Thoracic aorta (tissue), 2 donors: ENCODE results near the gene ZBTB33. TPM values are rescaled to one million over a fixed set of nuclear protein-coding genes. Genes with fewer than 3 reads are reported as not detected.

ENCODE experiments used
- ATAC-seq: fragments of 150-250 bp; one replicate; pipeline ENCODE4 v1.8.0; 2017; ENCODE audit warnings: low read depth; ENCODE audit not compliant: insufficient number of reproducible peaks, low FRiP score
- DNase-seq: peaks from one replicate; pipeline ENCODE4 v3.0.0-alpha.2; 2020; ENCODE audit warnings: low spot score
- H3K27ac ChIP-seq, 2 donors: fragments of 200-600 bp; sonication (generic); 1 replicate in 1 of 2; 2 replicates in 1 of 2; pipeline ENCODE4 v1.5.1; 2016; ENCODE audit warnings: mild to moderate bottlenecking in 2 of 2, moderate library complexity in 2 of 2
- H3K27me3 ChIP-seq: fragments of 200-600 bp; sonication (generic); replicated peaks from 2 replicates; pipeline ENCODE4 v1.6.0; 2016; ENCODE audit warnings: mild to moderate bottlenecking; ENCODE audit not compliant: insufficient read depth
- H3K36me3 ChIP-seq: fragments of 200-600 bp; sonication (generic); one replicate; pipeline ENCODE4 v1.5.1; 2016
- H3K4me1 ChIP-seq, 2 donors: fragments of 200-600 bp; sonication (generic); 1 replicate in 1 of 2; 2 replicates in 1 of 2; pipeline versions ENCODE4 v1.5.1 to v1.6.0; 2016; ENCODE audit warnings: low read depth in 2 of 2, mild to moderate bottlenecking in 1 of 2; ENCODE audit not compliant: control insufficient read depth in 1 of 2
- H3K4me3 ChIP-seq: fragments of 200-600 bp; sonication (generic); 2 replicates; pipeline ENCODE4 v1.5.1; 2016; ENCODE audit warnings: mild to moderate bottlenecking
- H3K9me3 ChIP-seq: fragments of 200-600 bp; sonication (generic); 2 replicates; pipeline ENCODE4 v1.5.1; 2016
- total RNA-seq, 2 donors: library from RNA; depleted of rRNA; stranded (reverse); fragments of >200 nt; gene quantifications; one replicate each; pipeline versions ENCODE4 v1.1.0 to v1.2.3, GENCODE V29; 2016
- TF ChIP-seq, protein P1 (sequence below): fragments of 200-600 bp; sonication (generic); IDR thresholded peaks from one replicate; pipeline ENCODE4 v1.5.1; 2019; ENCODE audit warnings: antibody characterized with exemption

Gene ZBTB33
- total RNA-seq, 2 donors from 2014 or later = 6.4 to 15.4 TPM

DNA sequence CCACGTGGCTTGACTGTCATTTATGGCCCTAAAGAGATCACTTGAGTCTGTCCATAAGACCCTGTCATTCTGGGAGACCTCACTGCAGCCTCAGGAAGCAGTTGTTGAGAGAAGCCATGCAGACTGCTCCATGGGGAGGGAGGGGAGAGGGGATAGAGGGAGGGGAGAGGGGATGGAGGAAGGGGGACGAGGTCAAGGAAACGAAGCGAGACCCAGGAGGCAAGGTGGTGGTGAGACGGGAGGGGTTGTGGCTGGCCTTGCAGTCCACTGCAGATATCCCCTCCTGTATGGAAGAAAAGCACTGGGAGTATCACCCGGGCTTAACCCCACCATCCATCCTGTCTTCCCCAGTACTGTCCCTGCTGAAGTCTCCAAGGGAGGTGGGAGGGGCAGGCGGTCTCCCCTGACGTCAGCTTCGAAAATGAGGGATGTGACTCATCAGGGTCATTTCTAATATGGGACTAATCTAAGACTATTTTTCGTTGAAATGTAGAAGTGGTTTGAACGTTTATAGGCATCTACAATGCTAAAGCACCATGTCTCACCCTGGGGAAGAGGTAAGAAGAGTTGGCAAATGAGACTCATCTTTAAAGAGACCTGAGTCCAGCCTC lies 55.0 kb downstream of the ZBTB33 start:
- Histone ChIP-seq H3K4me1 (peaks cover 0 to 6% of the 10 kb centered on the region in 2 donors), H3K27me3 (no peaks in the 10 kb centered on the region), H3K9me3 (no peaks in the 10 kb centered on the region), H3K27ac (no peak overlapping the region), H3K4me3 (no peak overlapping the region), H3K36me3 (no peaks in the 10 kb centered on the region)
- ATAC-seq (no peak), DNase-seq (no peak)
- TF ChIP-seq, protein P1, sequence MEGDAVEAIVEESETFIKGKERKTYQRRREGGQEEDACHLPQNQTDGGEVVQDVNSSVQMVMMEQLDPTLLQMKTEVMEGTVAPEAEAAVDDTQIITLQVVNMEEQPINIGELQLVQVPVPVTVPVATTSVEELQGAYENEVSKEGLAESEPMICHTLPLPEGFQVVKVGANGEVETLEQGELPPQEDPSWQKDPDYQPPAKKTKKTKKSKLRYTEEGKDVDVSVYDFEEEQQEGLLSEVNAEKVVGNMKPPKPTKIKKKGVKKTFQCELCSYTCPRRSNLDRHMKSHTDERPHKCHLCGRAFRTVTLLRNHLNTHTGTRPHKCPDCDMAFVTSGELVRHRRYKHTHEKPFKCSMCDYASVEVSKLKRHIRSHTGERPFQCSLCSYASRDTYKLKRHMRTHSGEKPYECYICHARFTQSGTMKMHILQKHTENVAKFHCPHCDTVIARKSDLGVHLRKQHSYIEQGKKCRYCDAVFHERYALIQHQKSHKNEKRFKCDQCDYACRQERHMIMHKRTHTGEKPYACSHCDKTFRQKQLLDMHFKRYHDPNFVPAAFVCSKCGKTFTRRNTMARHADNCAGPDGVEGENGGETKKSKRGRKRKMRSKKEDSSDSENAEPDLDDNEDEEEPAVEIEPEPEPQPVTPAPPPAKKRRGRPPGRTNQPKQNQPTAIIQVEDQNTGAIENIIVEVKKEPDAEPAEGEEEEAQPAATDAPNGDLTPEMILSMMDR = no peak

DNA sequence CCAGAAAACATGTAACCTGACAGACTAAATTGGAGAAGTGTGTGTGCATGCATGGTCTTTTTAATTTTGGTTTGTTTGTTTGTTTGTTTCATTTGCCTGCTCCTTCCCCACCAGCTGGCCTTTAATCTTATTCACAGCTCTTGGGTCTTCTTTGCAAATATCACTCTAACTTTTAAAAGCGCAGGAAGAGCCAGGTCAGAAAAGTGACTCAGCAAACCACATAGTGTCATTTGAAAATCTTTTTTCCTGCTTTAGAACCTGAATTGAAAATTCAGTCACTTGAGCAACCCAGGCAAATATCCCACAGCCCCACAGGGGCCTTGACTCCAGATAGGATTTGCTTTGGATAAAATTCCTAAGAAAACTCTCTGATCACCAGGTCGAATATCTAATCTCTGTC lies 56.0 kb downstream of the ZBTB33 start:
- H3K27me3 ChIP-seq = no peaks in the 10 kb centered on the region
- H3K4me3 ChIP-seq = no peak overlapping the region
- ATAC-seq (no peak), DNase-seq (no peak)
- no peaks in the 10 kb centered on the region for H3K9me3 ChIP-seq
- H3K36me3 ChIP-seq = no peaks in the 10 kb centered on the region
- H3K27ac ChIP-seq = no peak overlapping the region
- peaks cover 0 to 6% of the 10 kb centered on the region in 2 donors for H3K4me1 ChIP-seq
- TF ChIP-seq, protein P1 = no peak

Other genes with a start within 250 kb of the ZBTB33 start
- not detected for gene RHOXF2B, start 173.1 kb upstream of the ZBTB33 start, total RNA-seq
- not detected for gene RHOXF1, start 134.9 kb upstream of the ZBTB33 start, total RNA-seq
- gene RHOXF2, start 92.2 kb upstream of the ZBTB33 start, total RNA-seq = not detected
- 1 to 10 TPM; 1.1 TPM for gene TMEM255A, start 60.6 kb downstream of the ZBTB33 start, total RNA-seq
- not detected for gene ATP1B4, start 111.3 kb downstream of the ZBTB33 start, total RNA-seq
- 100 to 1,000 TPM in 1 of 2 donors, 10 to 100 TPM in 1; 81.3 to 118 TPM for gene LAMP2, start 218.5 kb downstream of the ZBTB33 start, total RNA-seq